ENCODE measurements around the gene SKIC8.

Gene SKIC8

GRCh38 chr15:78321786-78322185 is 22.4 kb upstream of the SKIC8 start:
- DNase-seq = no peak

DNA sequence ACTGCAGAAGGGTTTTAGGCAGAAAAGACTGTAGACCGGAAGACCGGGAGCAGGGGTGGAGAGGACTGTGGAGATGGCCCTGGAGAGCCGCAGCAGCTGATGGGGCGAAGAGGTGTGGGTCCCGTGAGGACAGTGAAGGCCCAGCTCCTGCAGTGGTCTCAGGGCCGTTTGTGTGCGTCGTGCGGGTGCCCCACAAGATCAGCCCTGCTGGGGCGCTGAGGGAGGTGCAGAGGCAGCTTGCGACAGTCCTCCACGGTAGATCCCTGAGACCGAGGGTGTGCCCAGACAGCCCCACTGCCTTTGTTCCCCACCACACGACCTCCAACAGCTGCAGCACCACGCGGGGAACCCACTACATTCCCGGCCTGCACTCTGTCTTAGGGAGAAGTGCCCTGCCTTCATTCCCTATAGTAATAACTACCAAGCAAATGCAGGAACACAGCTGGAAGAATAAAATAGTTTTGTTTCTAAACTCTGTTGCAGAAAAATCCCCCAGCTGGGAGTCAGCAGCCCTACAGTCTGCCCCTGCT is 21.7 kb upstream of the SKIC8 start:
- DNase-seq = no peak

DNA sequence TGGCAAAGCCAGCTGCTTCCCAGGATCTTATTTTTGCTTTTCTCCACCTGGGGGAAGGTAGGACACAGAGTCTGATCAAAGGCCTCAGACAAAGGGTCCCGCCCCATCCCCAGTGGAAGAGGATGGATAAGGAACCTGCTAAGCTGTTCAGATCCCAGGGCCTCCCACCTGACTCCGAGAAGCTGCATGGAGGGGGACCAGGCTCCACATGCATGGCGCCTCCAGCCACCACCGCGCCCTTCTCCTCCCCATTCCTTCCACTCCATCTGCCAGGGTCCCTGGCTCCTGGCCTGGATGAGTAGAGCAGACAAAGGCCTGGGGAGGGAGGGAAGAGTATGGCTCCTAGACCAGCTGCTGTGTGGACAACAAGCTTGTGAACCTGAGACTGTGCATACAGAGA is 20.8 kb upstream of the SKIC8 start:
- DNase-seq = no peak

DNA sequence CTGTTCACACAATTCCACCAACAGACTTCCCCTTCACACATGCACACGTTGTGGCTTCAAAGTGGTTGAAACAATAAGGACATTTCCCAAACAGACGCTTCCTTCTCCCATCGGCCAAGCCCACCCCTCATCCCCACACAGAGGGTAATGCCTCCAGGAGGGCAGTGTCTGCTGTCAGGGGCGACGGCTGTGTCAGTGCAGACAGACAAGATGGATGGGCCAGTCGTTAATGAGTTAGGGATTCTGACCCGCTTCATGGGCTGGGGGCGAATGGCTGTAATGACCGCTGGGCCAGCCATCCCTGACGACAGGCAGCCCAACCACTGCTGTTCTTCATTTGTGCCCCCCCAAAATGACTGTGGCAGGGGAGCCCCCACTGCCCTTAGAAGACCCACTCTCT is 20.2 kb upstream of the SKIC8 start:
- no peak for DNase-seq

DNA sequence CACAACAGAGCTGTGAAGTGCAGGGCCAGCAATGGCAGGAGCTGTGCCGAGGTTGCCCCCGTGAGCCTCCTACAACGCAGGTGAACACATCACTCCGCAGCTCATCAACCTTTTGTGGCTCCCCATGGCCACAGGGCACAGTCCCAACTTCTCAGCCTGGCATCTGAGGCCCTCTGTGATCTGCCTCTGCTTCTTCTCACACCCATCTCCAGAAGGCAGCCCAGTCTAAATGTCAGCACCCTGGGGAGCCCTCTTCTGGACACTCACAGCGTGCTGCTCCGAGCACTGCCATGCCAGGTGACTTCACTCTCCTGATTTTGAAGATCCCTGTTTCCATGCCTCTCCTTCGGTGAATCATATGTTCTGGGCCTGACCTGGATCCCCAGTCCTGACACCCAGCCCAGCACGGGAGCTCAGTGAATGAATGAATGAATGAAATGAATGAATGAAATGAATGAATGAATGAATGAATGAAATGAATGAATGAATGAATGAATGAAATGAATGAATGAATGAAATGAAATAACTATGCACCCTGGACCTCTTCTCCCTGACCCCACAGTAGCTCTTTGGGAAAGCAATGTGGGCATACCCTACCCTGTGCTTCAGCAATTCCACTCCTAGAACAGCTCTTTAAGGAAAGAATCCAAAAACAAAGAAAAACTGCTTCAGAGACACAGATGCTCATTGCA is 17.9 kb upstream of the SKIC8 start:
- DNase-seq = no peak

GRCh38 chr15:78316283-78317083 is 17.1 kb upstream of the SKIC8 start:
- no peak for DNase-seq

DNA sequence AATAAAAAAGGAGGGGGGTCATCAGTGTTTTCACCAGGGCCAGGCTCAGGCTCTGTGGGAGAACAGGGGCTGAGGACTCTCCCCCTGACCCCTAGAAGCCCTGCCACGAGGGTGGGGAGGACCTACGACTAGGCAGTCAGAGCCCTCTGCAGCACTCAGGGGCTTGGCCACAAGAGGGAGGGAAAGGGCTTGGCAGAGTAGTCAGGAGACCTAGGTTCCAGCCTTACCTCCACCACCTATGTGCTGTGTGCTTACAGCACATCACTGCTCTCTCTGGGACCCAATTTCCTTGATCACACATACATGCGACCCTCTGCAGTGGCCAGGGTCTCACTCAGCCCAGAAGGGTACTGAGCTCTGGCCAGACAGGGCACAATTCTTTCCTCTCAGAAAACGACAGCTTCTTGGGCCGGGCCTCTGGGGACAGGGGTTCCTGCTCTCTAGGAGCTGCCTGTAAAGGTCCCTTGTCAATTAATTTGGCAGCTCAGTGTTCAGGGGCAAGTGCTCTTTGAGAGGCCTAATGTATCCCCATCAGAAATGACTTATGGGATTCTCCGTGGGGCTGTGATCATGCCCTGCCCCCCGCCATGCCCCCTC is 16.4 kb upstream of the SKIC8 start:
- DNase-seq = no peak

DNA sequence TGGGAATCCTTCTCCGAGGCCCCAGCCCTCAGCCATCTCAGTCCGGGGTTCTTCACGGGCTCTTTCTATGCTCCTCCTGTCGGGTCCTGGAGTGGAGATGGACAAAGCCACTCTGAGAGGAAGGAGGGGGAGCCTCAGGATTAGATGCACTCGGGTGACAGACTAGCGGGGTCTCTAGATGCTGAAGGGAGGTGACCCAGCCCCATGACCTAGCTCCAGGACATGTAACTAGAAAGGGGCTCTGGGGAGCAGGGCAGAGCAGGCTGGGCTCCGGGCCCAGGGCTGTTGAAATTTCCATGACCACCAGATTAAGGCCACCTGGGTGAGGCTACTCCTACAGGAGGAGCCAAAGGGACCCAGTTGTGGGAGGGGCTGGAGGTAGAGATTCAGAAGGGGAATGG is 14.8 kb upstream of the SKIC8 start:
- DNase-seq = no peak

GRCh38 chr15:78313383-78313782 is 14.0 kb upstream of the SKIC8 start:
- no peak for DNase-seq

DNA sequence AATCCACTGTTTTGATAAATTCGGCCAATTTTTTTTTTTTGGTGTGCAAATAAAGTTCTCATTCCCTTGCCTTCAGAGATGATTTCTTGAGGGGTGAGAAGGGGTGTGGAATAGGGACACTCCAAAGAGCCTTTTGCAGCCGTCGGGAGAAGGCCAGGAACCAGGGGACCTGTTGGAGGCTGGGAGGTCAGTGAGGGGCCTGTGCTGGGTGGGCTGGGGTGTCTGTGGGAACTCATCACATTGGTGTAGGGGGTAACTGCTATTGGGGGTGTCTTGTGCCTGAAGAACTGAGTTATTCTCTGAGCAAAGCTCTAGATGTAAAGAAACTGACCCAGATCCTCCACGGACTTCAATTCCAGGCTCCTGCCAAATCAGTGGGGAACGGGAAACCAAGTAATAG is 13.5 kb upstream of the SKIC8 start:
- no peak for DNase-seq

DNA sequence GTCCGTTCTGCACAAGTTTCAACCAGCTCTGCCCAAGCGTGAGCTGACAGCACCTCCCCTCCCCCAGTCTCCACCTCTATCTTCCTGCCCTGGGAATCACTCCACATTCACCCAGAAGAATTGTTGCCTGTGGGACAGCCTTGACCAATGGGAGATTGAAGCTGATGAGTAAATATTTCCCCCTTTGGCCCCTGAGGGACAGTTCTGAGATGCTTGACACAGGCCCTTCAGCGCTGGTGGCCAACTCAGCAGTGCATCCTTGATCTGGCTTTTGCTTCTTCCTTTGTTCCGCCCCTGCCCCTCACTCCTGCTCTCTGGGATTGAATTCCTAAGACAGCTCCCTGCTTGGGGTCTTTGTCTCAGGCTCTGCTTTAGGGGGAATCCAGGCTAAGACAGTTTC is 13.1 kb upstream of the SKIC8 start:
- no peak for DNase-seq

GRCh38 chr15:78311292-78311691 is 11.9 kb upstream of the SKIC8 start:
- no peak for DNase-seq

- DNase-seq = peak; percentile 17
Observed at GRCh38 chr15:78308422-78309032, 9.1 kb upstream of the SKIC8 start.

- no peak for DNase-seq
Observed at GRCh38 chr15:78307976-78308375, 8.6 kb upstream of the SKIC8 start.

- DNase-seq = no peak
Observed at GRCh38 chr15:78306176-78306774, 6.9 kb upstream of the SKIC8 start.

DNA sequence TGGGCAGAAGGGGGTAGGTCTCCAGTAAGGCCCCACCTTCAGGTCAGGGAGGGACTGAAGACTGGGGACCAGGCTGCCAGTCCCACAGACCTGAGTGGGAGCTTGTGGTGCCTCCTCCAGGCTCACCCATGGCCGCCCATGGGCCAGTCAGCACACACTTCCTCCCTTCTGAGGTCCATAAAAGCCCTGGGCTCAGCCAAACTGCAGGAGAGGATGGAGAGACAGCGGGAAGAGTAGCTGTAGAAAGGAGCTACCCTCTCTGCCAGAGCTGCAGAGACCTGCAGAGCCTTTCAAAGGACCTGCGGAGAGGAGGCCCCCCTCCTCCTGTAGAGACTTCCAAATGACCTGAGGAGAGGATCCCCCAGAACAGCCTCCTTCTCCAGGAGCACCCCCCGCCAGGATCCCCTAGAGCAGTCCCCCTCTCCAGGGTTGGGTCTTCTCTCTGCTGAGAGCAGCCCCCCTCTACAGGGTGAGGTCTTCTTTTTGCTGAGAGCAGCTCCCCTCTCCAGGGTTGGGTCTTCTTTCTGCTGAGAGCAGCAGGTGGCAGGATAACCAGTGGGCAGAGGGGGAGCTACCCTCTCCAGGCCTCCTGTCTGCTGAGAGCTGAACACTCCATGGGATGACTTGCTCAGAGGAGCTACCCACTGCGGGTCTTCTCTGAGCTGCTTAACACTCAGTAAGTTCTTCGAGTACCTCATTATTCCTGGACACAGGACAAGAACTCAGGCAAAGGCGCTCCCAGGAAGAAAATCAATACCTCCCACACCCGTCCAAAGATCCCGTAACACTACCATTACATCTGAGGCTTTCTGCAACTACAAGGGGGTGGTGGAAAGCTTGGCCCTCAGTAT is 5.0 kb upstream of the SKIC8 start:
- DNase-seq = no peak

- DNase-seq = no peak
Observed at GRCh38 chr15:78302579-78303312, 3.3 kb upstream of the SKIC8 start.

- no peak for DNase-seq
Observed at GRCh38 chr15:78301828-78302227, 2.4 kb upstream of the SKIC8 start.

- DNase-seq = no peak
Observed at GRCh38 chr15:78301326-78301725, 1.9 kb upstream of the SKIC8 start.

DNA sequence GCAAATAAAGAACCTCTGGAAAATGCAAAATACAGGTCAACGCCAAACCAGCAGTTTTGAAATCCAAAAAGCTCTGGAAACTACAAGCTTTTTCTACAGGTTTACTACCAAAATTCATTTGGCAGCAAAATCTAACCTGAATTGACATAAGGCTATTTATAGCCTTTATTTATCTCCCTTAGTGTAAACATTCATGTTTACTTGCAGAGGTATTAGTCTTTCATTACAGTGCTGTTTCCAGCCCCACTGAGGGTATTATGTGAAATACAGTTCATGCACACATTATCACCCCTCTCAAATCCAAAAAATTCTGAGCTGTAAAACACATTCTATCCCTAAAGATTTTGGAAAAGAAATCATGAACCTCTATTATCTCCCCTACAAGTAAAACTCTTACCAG is 7.2 kb downstream of the SKIC8 start:
- no peak for DNase-seq

DNA sequence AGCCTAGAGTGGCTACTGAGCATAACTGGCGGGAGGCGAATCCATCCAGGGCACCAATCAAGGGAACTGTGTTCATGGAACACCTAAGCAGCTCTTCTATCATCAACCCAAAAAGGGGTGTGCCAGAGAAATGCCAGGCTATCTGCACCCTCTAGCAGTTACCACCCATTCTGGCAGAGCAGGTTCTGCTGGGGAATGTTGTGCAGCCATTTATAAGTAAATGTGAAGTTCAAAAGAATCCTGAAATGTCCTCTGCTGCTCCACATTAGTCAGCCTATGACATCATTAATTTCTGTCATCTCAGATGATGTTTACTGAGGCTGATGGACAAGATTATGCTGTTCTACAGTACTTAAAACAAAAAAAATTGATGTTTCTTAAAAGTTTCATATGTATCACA is 7.7 kb downstream of the SKIC8 start:
- DNase-seq = no peak
